ENCODE measurements around the gene DIRAS1.

The DIRAS1 gene, protein sequence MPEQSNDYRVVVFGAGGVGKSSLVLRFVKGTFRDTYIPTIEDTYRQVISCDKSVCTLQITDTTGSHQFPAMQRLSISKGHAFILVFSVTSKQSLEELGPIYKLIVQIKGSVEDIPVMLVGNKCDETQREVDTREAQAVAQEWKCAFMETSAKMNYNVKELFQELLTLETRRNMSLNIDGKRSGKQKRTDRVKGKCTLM

GRCh38 chr19:2720777-2721569, at the start of gene DIRAS1:
Gene DIRAS1, minus strand, starts transcription at chr19:2721372. Its CDS starts 3,566 bp downstream, at chr19:2717806.
- no peaks in the 10 kb centered on the region for H3K36me3 ChIP-seq (ENCODE audit: low read depth)
- TF ChIP-seq, protein P1, sequence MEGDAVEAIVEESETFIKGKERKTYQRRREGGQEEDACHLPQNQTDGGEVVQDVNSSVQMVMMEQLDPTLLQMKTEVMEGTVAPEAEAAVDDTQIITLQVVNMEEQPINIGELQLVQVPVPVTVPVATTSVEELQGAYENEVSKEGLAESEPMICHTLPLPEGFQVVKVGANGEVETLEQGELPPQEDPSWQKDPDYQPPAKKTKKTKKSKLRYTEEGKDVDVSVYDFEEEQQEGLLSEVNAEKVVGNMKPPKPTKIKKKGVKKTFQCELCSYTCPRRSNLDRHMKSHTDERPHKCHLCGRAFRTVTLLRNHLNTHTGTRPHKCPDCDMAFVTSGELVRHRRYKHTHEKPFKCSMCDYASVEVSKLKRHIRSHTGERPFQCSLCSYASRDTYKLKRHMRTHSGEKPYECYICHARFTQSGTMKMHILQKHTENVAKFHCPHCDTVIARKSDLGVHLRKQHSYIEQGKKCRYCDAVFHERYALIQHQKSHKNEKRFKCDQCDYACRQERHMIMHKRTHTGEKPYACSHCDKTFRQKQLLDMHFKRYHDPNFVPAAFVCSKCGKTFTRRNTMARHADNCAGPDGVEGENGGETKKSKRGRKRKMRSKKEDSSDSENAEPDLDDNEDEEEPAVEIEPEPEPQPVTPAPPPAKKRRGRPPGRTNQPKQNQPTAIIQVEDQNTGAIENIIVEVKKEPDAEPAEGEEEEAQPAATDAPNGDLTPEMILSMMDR (IDR thresholded peaks at IDR 0.05; ENCODE audit: poor library complexity, severe bottlenecking) = no peak
- peaks cover 22% of the 10 kb centered on the region for H3K27me3 ChIP-seq (ENCODE audit: insufficient read depth, poor library complexity, severe bottlenecking)
- DNase-seq (ENCODE audit: low spot score) = no peak
- H3K4me3 ChIP-seq (ENCODE audit: severe bottlenecking) = peak within 1 kb of the TSS; percentile 20
- no peaks in the 10 kb centered on the region for H3K9me3 ChIP-seq (ENCODE audit: severe bottlenecking)
- no peaks in the 10 kb centered on the region for H3K4me1 ChIP-seq (ENCODE audit: insufficient read depth, poor library complexity, severe bottlenecking)
- H3K27ac ChIP-seq (ENCODE audit: poor library complexity, severe bottlenecking) = no peak within 1 kb of the TSS
- no peak for ATAC-seq (ENCODE audit: low read depth)

DNA sequence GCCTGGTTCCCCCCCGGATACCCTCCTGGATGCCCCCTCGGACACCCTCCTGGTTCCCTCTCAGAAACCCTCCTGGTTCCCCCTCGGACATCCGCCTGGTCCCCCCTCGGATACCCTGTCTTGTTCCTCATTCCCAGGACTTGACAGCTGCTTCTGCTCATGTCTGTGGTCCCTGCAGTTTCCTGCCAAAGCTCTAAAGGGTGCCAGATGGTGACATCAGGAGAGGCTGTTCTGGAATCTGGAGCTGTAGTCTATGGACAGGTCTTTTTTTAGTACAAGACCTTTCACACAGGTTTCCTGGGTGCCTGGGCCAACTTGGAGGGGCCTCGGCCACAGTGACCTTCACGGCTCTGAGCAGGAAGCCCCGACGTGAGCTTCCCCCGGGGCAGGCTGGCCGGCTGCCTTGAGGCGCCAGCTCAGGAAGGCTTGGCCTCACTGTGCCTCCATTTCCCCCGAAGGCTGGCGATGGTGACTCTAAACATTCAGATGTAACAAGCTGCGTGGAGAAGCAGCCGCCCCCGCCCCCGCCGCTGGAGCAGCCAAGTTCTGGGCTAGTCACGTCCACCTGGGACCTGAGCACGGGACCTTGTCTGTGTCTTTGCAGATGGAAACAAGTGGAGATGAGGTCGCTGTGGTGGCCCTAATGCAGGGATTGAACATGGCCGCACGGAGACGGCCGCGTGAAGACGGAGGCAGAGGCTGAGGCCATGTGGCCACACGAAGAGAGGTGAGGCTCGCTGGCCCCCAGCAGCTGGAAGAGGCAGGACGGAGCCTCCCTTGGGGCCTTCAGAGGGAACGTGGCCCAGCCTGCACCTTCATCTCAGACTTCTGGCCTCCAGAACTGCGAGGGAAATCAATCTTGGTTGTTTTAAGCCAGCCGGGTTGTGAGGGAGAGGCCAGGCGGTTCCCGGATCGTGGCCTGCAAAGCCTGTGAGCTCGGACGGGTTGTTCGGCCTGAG, 49.2 kb upstream of the DIRAS1 start:
- H3K4me1 ChIP-seq (ENCODE audit: insufficient read depth, poor library complexity, severe bottlenecking) = no peaks in the 10 kb centered on the region
- no peaks in the 10 kb centered on the region for H3K27me3 ChIP-seq (ENCODE audit: insufficient read depth, poor library complexity, severe bottlenecking)
- TF ChIP-seq, protein P1 (IDR thresholded peaks at IDR 0.05; ENCODE audit: poor library complexity, severe bottlenecking) = no peak
- H3K4me3 ChIP-seq (ENCODE audit: severe bottlenecking) = no peak overlapping the region
- no peak overlapping the region for H3K27ac ChIP-seq (ENCODE audit: poor library complexity, severe bottlenecking)
- DNase-seq (ENCODE audit: low spot score) = no peak
- peaks cover 46% of the 10 kb centered on the region for H3K36me3 ChIP-seq (ENCODE audit: low read depth)
- no peak for ATAC-seq (ENCODE audit: low read depth)
- no peaks in the 10 kb centered on the region for H3K9me3 ChIP-seq (ENCODE audit: severe bottlenecking)

- Histone ChIP-seq H3K27ac (ENCODE audit: poor library complexity, severe bottlenecking) (no peak overlapping the region), H3K36me3 (ENCODE audit: low read depth) (peaks cover 57% of the 10 kb centered on the region), H3K4me3 (ENCODE audit: severe bottlenecking) (no peak overlapping the region), H3K9me3 (ENCODE audit: severe bottlenecking) (no peaks in the 10 kb centered on the region), H3K27me3 (ENCODE audit: insufficient read depth, poor library complexity, severe bottlenecking) (no peaks in the 10 kb centered on the region), H3K4me1 (ENCODE audit: insufficient read depth, poor library complexity, severe bottlenecking) (no peaks in the 10 kb centered on the region)
- DNase-seq (ENCODE audit: low spot score) = no peak
- TF ChIP-seq, protein P1 (IDR thresholded peaks at IDR 0.05; ENCODE audit: poor library complexity, severe bottlenecking) = no peak
- ATAC-seq (ENCODE audit: low read depth) = no peak
Observed at GRCh38 chr19:2769218-2769617, 48.0 kb upstream of the DIRAS1 start.

- Histone ChIP-seq H3K4me3 (ENCODE audit: severe bottlenecking) (no peak overlapping the region), H3K27me3 (ENCODE audit: insufficient read depth, poor library complexity, severe bottlenecking) (no peaks in the 10 kb centered on the region), H3K36me3 (ENCODE audit: low read depth) (peaks cover 64% of the 10 kb centered on the region), H3K9me3 (ENCODE audit: severe bottlenecking) (no peaks in the 10 kb centered on the region), H3K27ac (ENCODE audit: poor library complexity, severe bottlenecking) (no peak overlapping the region), H3K4me1 (ENCODE audit: insufficient read depth, poor library complexity, severe bottlenecking) (no peaks in the 10 kb centered on the region)
- TF ChIP-seq, protein P1 (IDR thresholded peaks at IDR 0.05; ENCODE audit: poor library complexity, severe bottlenecking) = no peak
- ATAC-seq (ENCODE audit: low read depth) (no peak), DNase-seq (ENCODE audit: low spot score) (no peak)
Observed at GRCh38 chr19:2768365-2769132, 47.4 kb upstream of the DIRAS1 start.

Data from RWPE2 (cell line).